Stimulated activated CD8-positive, alpha-beta memory T cell treated with anti-CD3 and anti-CD28 coated beads, Interleukin-4, amount 100 ng/mL, for 48 hours (primary cell): ENCODE results near the gene CBY2.
A peak's percentile ranks its signal among the peaks of the same experiment; 100 is the strongest.
"Not testable (repeated sequence)": the region's sequence is repeated elsewhere in the genome, so short reads cannot be mapped to it uniquely, and the experiment has no call there.

ENCODE experiments used
- DNase-seq: peaks from one replicate; pipeline ENCODE4 v3.0.0-alpha.2; 2020

CBY2 gene, protein sequence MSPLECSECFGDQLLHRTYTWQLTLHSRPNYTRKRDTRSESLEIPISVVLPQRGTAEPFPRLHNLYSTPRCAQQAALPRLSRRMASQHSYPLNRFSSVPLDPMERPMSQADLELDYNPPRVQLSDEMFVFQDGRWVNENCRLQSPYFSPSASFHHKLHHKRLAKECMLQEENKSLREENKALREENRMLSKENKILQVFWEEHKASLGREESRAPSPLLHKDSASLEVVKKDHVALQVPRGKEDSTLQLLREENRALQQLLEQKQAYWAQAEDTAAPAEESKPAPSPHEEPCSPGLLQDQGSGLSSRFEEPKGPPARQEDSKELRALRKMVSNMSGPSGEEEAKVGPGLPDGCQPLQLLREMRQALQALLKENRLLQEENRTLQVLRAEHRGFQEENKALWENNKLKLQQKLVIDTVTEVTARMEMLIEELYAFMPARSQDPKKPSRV

DNA sequence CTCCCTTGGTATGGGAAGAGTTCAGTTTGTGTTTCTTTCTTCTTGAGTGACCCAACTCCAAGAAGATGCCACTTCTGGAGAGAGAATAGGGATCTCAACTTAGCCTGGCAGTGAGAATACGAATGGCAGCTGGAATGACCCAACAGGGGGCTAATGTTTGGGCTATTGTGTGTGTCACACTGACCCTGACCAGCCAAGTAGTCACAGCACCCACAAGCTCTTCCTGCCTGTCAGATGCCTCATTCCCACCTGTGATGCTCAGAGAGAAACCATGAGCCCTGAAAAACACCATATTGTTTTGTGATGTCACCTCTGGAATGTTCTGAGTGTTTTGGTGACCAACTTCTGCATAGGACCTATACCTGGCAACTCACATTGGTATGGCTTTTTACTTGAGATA, at the start of gene CBY2:
TSS of gene CBY2 (plus strand) at position 233 of the 400 bp plus-strand sequence. CDS start at position 304, 71 bp downstream.
- no peak for DNase-seq

DNA sequence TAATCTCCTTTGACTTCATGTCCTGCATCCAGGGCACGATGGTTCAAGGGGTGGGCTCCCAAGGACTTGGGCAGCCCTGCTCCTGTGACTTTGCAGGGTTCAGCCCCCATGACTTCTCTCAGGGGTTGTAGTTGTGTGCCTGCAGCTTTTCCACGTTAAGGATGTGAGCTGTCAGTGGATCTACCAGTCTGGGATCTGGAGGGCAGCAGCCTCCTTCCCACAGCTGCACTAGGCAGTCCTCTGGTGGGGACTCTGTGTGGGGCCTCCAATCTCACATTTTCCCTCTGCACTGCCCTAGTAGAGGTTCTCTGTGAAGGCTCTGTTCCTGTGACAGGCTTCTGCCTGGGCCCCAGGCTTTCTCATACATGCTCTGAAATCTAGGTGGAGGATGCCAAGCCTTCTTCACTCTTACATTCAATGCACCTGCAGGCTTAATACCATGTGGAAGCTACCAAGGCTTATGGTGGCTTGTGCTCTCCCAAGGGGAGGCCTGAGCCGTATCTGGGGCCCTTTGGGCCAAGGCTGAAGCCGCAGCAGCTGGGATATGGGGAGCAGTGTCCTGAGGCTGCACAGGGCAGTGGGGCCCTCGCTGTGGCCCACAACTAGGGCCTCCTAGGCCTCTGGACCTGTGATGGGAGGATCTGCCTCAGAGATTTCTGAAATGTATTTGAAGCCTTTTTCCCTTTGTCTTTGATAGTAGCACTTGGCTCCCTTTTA, 47.3 kb upstream of the CBY2 start:
- DNase-seq: no peak

DNA sequence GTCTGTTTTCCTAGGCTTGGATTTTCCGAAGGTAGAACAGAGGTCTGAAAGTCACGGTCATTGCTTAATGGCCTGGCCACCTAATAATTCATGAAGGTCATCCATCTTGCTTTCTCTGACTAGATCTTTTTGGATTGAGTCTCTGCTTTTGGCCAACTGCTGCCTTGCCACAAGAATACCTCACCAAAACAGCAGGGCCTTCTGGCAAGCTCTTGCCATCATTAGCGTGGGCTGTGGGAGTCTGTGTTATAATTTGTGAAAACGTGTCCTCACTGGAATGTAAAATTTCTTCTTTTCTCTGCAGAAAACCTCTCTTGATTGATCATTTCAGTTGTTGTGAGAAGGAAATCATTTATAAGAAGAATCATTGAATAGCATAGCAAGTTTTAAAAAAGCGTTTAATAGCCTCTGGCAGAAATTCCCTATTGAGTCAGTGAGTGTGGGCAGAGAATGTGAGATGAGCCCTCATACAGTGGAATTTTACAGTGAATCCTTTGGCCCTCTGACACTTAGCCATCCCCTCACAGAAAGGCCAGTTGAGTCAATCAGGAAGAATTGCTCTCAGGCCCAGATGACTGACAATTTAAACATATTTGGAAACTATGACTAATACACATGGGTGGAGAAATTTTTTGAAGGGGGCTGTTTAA, 43.4 kb upstream of the CBY2 start:
- no peak for DNase-seq

DNA sequence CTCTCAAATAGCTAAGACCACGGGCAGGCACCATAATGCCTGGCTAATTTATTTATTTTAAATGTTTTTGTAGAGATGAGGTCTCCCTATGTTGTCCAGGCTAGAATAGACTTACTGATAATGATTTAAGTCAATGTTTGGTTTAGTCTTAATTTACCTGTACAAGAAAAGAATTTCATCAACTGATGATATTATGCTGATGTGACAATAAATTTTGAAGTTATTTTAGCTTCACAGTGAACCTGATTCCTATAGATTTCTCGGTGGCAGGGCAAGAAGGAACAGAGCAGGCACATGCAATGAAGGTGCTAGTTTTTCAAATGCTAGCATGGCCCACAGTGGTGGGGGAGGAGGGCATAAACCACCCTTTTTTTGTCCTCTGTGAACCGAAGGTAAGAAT, 42.6 kb upstream of the CBY2 start:
- no peak for DNase-seq

DNA sequence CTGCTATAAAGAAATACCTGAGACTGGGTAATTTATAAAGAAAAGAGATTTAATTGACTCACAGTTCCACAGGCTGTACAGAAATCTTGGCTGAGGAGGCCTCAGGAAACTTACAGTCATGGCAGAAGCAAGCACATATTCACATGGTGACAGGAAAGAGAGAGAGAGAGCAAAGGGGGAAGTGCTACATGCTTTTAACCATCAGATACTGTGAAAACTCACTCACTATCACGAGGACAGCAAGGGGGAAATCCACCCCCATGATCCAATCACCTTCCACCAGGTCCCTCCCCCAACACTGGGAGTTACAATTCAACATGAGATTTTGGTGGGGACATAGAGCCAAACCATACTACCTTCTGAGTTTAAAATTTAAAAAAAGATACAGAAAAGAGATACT, 41.7 kb upstream of the CBY2 start:
- DNase-seq: not testable (repeated sequence)

DNA sequence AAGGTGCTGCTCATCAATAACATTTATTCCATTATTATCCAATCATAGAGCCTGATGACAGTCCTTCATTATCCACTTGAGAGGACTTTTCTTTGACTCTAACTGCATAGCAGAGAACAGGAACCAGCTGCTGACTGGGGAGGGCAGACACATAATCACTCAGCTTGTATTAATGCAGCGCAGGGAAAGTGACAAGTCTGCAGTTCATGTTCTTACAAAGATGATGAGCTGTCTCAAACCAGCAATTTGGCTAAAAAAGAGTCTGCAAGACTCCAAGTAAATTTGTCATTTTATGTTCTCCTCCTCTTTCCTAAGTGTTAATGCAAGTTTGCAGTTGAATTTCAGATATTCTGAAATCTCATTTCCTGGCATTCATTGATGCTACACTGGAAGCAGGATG, 40.0 kb upstream of the CBY2 start:
- no peak for DNase-seq

DNA sequence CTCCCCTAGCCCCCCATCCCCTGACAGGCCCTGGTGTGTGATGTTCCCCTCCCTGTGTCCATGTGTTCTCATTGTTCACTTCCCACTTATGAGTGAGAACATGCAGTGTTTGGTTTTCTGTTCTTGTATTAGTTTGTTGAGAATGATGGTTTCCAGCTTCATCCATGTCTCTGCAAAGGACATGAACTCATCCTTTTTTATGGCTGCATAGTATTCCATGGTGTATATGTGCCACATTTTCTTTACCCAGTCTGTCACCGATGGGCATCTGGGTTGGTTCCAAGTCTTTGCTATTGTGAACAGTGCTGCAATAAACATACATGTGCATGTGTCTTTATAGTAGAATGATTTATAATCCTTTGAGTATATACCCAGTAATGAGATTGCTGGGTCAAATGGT, 39.2 kb upstream of the CBY2 start:
- DNase-seq: not testable (repeated sequence)

DNA sequence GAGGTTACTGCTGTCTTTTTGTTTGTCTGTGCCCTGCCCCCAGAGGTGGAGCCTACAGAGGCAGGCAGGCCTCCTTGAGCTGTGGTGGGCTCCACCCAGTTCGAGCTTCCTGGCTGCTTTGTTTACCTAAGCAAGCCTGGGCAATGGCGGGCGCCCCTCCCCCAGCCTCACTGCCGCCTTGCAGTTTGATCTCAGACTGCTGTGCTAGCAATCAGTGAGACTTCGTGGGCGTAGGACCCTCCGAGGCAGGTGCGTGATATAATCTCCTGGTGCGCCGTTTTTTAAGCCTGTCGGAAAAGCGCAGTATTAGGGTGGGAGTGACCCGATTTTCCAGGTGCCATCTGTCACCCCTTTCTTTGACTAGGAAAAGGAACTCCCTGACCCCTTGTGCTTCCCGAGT, 32.5 kb upstream of the CBY2 start:
- not testable (repeated sequence) for DNase-seq

DNA sequence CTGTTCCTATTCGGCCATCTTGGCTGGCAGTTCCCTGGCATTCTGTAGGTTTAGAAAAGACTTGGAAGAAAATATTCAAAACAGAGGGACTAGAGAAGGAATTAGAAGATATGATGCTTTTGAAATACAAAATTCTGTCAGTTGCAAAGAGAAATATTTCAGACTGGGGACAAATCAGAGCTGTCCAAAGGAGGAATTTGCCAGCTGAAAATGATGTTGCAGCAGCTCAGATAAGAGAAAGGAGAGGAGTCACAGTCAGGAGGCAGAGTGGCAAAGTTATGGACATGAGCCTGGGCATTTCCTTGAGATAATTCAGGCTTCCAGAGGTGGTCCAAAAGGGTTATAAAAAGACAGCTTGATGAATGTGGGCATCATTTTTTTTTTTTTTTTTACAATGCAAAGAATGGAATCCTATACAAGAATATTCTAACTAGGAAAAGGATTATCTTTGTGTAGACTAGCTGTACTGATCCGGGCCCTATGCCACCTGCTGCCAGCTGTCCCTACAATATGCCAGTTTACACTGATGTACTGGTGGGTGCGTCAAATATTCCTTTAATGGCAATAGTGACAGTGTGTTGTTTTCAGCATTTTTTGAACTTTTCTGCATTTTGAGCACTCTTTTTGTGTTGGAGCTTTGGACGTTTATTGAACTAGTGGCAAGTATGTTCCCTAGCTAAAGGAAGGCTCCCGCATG, 31.8 kb upstream of the CBY2 start:
- no peak for DNase-seq

DNA sequence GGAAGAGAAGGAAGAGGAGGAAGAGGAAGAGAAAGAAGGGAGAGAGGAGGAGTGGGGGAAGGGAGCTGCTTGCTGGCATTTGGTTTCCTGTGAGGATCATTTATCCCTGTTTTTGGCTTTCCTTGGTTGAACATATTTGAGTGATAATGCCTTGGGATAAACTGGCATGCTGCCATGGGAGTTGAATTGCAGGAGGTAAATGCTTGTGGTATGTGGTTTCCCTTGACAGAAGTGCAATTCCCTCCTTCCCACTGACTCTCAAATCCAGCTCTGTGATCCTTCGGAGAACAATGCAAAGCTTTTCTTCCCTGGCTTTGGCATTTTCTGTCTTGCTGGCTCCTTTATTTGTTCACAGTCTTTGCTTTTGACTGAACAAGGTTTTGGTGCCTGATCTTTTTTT, 27.2 kb upstream of the CBY2 start:
- no peak for DNase-seq

DNA sequence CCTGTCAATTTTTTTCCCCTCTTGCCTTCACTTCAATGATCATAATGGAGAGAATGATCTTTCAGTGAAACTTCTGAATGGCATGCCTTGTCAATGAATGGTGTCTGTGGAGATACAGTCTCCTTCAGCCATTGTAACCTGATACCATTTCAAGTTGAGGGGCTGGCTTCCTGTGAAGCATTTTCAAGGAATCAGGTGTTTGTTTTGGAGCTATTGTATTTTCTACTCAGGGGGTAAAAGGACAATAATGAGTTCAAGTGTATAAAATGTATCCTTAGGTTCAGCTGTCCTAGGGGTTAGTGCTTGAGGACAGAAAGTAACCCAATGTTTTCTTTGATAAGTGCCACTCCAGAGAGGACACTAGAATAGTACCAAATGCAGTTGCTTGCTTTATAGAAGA, 23.8 kb upstream of the CBY2 start:
- no peak for DNase-seq

DNA sequence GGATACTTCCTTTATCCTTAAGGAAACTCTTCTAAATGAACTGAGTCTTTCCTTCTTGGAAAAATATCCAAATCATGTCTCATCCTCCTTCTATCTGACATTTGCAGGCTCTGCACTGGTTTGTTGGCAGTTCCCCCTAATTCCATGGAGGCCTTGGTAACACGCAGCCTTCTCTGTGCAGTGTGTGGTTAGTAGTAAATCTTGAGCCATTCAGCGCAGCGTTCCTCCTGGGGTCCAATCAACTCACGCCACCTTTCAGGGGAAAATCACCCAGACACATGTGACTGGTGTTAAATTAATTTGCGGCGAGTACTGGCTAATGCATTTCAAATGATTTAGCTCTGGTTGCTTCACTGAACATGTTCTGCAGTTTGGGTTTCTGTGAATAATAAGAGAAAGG, 21.0 kb upstream of the CBY2 start:
- no peak for DNase-seq

DNA sequence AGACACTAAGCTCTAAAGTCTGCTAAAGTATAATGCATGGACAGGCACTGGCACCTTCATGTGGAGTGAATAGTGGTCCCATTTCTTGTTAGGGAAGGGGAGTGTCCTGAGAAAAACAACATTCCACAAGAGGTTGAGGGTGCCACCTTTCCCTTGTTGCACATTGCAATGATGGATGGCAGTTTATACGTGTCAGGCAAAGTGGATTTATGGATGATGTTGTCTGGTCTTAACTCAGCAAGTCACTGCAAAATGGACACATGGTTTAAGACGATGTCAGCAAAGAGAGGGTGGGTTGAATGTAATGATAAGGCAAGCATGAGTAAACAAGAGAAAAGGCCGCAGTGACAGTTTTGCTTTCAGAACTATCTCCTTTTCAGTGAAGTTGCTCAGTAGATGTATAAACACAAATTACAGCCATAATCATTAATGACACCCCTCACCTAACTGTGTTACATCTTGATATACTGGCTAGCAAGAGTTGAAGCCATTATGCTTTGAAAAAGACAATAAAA, 19.6 kb upstream of the CBY2 start:
- DNase-seq: no peak

DNA sequence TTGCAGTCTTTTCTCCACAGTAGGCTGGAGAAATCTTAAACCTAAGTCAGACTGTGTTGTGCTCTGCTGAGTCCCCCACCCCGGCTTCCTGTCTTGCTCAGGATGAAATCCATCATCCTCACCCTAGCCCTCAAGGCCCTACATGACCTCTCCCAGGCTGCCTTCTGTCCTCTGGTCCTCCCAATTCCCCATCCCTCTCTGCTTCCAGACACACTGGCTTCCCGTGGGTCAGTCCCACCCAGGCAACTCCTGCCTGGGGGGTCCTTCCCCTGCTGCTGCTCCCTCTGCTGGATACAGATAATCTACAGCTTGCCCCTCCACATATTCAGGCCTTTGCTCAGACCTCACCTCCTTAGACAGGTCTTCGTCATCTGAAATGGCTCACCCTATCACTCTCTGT, 18.4 kb upstream of the CBY2 start:
- DNase-seq: no peak

DNA sequence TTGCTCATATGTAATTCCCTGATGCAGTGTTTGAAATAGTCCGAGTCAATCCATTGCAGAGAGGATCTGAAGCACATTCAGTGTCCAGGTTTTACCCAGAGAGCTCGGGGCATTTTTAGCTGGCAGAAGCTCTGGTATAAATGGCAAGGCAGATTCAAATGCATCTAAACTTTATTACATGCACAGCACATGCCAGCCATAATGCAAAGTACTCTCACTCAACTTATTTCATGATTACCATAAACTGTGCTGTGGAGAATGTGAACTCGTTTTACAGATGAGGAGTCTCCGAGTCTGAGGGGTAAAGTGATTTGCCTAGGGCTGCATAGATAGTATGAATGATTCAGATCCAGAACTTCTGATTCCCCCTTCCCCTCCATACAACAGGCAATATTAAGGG, 13.5 kb upstream of the CBY2 start:
- DNase-seq: no peak

DNA sequence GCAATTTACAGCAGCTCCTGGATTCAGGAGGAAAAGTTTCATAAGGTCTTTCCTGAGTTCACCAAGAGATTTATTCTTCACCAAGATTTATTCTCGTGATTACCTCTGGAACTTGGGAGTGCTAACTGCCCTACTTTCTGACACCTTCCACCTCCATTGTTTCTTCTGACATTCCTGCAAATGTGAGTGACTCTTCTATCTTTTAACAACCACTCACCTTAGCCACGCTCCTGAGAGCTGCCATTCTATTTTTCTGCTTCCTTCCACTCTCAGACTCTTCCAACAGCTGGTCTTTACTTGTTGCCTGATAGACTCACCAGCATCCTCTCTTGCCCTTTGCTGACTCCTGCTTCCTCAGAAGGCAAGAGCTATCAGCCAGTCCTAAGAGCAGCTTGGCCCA, 11.5 kb upstream of the CBY2 start:
- DNase-seq: no peak

DNA sequence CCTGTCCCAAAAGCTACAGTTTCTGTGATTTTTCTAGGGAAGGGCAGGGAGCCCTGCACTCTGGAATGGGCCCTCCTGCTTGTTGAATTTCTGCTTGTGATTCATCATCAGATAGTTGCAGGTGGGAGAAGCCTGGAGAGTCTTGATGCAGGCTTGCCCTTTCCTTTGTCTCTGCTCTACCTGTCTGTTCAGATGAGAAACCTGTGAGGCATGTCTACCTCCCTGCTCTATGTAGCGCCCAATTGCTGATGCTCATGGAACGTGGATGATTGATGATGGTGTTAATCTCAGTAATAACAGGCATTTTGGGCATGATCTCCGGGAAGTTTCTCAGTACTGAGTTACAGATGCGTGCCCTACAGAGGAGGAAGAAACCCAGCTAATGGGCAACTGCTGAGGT, 10.9 kb upstream of the CBY2 start:
- DNase-seq: no peak

DNA sequence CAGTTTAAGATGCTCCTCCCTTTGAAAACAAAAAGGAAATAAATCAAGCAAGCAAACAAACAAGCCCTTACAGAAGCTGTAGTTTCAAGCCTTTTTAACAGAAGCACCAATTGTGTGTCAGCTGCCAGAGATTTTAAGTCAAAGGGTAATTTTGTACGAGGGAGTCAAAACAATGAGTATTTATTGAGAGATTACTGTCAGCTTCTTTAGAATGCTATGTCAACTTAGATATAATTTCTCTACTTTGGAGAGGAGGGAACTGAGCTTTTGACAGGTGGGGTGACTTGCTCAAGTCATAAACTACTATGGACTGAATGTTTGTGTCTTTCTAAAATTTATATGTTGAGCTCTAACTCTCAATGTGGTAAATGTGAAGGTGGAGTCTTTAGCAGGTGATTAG, 10.5 kb upstream of the CBY2 start:
- no peak for DNase-seq

DNA sequence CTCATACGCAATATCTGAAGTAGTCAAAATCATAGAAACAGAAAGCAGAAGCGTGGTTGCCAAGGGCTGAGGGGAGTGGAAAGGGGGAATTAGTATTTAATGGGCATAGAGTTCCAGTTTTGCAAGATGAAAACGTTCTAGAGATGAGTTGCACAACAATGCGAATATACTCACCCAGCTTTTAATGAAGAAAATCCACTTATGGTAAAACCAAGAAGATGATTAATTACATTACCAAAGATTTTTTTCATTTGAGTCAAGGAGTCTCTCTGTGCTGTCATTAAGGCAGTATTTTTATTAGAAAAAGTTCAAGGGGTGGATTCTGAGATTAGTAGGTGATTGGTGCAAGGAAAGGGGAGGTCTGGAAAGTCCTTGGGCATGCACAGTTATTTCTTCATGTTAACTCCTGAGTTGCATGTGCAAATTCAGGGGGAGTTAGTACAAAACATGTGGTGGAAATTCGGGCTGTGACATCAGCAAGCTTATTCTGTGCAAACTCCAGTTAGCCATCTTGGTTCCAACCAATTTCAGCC, 6.9 kb upstream of the CBY2 start:
- DNase-seq: peak; percentile 41

DNA sequence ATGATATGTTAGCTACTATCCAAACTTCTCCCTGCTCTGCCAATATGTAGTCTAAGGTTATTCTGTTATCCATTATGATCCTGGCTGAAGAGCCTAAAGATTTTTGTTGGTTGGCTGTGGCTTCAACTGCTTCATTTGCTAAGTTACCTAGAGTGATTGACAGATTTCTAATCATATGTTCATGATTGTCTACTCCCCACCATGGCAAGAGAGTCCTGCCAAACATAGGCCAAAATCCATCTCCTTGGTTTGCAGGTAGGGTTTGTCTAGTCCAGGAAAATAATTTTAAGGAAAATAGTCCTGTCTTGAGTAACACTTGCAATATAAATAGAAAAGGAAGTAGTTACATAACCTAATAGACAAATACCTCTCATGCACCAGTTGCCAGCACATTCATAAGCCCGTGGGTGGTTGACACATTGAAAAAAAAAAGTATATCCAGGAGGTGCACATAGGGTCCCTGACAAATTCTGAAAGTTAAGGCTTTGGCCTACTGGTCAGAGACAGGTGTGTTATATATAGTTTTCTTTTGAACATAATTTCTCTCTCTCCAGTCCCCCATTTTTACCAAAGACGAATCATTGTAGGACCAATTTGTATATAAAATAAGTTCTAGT, 5.4 kb upstream of the CBY2 start:
- no peak for DNase-seq

DNA sequence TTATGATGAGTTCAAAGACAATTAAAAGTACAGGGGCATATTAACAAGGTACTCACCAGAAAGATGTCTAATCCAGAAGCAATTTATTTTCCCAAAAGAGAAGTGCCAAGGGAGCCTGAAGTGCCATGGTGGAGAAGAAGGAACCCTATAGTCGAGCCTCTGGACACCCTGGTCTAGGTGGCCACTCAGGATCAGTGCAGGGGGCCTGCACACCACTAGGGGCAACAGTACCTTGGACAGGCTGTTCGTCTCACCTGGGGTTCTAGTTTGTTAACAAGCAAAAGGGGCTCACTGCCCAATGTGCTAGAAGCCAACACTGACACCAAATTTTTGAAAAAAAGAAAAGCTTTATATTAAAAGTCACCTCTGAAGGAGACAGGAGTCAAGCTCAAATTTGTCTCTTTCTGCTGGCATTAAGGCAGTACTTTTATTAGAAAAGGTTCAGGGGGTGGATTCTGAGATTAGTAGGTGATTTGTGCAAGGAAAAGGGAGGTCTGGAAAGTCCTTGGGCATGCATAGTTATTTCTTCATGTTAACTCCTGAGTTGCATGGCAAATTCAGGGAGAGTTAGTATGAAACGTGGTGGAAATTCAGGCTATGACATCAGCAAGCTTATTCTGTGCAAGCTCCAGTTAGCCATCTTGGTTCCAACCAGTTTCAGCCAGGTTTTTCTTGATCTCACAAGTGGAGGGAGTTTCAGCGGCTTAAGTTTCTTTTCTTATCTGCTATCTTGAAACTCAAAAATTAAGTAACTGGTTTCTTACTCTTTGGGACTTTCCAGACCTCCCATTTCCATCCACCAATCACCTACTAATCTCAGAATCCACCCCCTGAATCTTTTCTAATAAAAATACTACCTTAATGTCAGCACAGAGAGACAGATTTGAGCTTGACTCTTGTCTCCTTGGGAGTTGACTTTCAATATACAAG, 884 bp upstream of the CBY2 start:
- no peak for DNase-seq
